Measurements from ENCODE around the gene SPACA5B.

DNA sequence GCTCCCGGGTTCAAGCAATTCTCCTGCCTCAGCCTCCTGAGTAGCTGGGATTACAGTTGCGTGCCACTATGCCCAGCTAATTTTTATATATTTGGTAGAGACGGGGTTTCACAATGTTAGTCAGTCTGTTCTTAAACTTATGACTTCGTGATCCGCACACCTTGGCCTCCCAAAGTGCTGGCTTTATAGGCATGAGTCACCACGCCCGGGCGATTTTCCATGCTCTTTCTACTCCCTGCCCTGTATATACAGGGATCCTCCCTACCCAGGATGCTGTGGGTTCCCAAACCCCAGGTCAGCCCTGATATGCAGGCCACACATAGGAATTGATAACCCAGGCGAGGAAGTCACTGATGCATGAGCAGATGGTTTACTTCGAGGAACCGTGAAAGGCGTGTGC is 34.8 kb downstream of the SPACA5B start:
- TF ChIP-seq, protein P1, sequence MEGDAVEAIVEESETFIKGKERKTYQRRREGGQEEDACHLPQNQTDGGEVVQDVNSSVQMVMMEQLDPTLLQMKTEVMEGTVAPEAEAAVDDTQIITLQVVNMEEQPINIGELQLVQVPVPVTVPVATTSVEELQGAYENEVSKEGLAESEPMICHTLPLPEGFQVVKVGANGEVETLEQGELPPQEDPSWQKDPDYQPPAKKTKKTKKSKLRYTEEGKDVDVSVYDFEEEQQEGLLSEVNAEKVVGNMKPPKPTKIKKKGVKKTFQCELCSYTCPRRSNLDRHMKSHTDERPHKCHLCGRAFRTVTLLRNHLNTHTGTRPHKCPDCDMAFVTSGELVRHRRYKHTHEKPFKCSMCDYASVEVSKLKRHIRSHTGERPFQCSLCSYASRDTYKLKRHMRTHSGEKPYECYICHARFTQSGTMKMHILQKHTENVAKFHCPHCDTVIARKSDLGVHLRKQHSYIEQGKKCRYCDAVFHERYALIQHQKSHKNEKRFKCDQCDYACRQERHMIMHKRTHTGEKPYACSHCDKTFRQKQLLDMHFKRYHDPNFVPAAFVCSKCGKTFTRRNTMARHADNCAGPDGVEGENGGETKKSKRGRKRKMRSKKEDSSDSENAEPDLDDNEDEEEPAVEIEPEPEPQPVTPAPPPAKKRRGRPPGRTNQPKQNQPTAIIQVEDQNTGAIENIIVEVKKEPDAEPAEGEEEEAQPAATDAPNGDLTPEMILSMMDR (IDR thresholded peaks at IDR 0.05; ENCODE audit: poor library complexity), result no peak
- TF ChIP-seq EZH2 (IDR thresholded peaks at IDR 0.05; ENCODE audit: borderline replicate concordance), result no peak

All from hepatocyte (in vitro differentiated cells).